Medulla oblongata (tissue), 1 donor: Measurements from ENCODE around the gene MAST4.

ENCODE experiments used
- DNase-seq: peaks from one replicate; pipeline ENCODE4 v3.0.0-alpha.2; 2015; ENCODE audit errors: extremely low spot score

The MAST4 gene

DNA sequence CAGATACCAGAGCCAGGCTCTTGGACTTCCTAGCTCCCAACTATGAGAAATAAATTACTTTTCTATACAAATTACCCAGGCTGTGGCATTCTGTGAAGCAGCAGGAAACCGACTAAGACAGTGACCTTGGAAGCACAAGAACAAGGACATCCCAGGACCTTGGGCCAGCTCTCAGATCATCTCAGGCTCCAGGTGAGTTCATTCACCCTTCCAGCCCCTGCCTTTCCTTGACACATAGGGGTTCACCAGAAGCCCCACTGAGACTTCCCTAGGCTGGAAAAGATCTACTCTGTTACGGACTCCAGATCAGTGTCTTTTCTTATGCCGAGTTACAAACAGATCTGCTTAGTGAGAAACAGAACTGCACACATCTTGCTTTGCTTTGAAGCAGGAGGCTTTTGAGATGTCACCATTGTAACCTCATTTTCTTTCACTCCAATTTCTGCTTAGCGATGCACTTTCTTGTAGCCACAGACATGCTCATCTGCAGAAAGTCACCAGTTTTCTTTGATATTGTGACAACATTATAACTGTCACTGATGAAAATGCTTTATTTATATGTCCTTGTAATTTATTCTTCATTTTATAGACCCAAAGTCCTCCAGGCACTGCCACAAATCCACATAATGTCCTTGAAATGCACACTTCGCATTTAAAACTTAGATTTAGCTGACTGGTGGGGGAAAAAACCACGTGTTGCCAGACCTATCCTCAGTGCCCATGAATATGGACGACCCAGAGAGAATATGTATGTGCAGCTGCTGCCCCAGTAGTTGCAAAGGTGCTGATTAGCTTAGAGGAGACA, 592.3 kb downstream of the MAST4 start:
- DNase-seq: no peak

DNA sequence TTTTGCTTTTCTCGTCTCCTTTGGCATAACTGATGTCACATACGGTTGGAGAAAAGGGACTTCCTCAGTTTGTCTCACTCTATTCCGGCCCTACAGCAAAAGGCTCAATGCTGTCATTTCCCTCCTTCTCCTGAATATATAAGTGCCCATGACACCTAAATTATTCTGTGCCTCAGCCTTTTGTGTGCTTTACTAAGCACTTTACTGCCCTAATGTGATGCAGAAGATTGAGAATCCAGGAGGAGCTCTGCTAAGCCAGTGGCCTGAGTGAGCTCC, 592.8 kb downstream of the MAST4 start:
- no peak for DNase-seq

DNA sequence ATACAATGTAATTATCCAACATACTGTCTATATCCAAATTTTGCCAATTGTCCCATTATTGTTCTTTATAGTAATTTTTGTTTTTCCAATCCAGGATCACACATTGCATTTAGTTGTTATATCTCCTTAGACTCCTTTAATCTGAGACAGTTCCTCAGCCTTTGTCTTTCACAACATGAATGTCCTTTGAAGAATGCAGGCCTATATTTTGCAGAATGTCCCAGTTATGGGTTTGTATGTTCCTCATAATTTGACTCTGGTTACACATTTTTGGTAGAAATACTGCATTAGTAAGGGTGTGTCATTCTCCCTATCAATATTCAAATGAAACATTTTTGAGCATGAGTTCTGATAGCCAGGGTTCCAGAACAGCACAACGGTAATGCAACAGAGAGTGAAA, 593.7 kb downstream of the MAST4 start:
- no peak for DNase-seq

DNA sequence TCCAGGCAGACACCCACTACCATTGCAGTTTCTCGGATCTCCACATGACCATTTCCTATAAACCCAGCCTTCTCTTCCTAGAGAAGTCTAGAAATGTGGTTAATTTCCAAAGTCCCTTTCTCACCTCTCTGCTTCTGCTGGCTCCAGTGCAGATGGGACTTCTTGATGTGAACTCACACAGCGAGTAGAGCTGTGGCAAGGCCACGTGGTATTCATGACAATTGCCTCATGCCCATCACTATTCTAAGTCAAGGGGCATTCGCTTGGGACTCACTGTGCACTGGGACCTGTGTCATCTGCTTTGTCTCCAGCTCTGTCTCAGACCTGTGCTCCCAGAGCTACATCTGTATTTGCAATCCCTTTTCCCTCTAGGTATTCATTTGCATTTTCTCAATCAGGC, 594.2 kb downstream of the MAST4 start:
- no peak for DNase-seq

DNA sequence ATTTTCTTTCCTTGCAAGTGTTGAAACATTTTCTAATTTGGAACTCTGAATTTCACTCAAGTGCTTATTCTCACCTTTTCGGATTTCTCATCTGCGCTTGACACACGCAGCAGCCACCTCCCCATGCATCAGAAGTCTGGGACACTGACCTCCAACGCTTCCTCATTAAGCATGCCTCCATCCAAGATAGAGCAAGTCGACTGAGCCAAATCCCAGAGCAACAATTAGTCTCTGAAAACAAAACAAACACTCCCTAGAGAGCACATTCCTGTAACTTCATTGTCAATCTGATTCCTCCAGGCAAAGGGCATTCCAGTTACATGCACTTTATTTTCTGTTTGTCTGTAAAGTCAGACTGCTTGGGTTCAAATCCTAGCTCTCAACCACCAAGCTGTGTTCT, 594.7 kb downstream of the MAST4 start:
- no peak for DNase-seq

DNA sequence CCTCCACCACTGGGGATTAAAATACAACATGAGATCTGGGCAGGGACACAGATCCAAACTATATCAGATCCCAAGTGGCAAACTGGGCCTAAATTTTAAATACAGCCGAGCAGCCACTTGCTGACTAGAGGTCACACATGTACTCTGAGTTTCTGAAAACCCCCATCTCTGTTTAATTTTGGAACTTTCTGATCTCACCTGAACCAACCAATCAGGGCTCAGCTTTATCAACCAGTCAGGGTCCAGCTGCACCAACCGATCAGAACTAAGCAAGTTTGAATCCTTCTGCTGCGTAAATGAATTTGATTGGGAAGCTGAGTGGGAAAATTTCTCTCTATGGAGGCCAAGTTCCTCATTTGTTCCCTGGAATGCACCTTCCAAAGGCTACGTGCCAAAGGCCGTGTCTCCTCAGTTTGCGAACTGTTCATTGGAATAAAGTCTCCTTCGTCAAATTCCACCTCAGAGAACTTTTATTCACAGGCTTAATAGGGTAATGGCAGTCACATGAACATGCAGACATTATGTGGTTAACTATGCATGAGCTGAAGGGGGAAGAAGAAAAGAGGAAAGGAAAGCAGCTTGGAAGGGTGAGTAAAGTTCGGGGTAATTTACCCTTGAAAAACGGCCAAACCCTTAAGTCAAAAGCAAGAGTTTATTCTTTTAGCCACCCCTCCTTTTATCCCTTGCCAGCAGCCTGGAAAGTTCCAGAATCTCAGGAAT, 596.7 kb downstream of the MAST4 start:
- peak; percentile 77 for DNase-seq

DNA sequence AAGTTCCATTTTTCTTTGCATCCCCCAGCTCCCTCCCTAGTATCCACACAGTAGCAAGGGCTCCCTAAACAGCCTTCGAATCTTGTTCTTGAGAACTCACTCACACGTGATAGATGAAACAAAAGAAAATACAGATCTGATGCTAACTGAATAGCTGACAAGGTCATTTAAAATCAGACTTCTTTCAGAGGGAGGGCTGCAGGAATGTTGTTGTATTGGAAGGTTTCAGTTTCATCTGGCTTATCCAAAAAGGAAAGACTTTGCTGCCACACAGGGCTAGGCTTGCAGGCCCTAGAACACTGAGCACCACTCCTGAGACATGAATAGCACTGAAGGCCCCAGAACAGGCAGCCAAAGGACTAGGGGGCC, 597.2 kb downstream of the MAST4 start:
- no peak for DNase-seq

DNA sequence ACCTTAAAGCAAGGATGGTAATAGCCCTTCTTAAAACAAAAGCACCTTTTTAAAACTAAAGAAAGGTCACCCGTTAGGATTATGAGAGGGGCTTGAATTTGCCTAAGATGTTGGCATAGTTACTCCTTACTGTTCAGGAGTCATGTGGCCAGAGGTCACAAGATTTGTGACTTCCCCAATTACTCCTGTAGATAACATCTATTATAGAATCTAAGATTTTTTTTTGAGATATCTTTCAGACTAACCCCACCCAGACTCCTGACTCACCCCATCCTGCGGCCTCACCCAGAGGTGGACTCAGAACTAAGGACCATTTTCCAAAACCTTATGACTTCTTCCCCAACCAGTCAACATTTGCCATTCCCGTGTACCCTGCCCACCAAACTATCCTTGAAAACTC, 598.0 kb downstream of the MAST4 start:
- no peak for DNase-seq

DNA sequence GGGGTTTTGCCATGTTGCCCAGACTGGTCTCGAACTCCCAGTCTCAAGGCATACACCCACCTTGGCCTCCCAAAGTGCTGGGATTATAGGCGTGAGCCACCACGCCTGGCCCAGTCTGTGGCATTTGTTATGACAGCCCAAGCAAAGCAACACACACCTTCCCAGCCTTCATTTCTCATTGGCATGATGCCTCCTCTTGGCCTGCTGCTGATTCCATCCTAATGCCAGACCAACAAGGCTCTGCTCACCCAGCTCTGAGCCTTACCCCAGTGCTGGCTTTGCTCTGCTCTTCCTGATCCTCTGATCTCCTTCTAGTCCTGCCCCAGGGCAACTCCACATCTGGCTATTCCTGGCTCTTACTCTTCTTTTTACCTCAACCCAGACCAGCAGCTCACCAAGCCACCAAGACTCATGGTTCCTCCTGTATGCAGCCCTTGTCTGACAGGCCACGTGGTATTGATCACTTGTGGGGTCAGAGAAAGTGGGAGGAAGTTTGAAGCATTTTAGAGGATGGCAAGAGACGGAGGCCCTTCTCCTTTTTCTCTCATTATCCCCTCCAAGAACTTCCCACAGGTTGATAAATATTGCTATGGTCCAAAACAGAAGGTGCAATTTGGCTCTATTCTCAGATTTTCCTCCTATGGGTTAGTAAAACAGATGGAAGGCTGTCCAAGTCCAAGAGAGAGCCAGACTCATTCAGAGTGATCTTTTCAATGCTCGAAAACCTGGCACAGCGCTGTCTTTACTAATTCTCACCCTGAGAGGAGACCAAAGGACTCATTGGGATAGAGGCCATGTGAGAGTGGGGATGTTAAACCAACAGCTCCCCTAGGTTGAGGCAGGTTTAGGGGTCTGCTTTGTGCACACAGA, 599.4 kb downstream of the MAST4 start:
- DNase-seq: peak; percentile 52

DNA sequence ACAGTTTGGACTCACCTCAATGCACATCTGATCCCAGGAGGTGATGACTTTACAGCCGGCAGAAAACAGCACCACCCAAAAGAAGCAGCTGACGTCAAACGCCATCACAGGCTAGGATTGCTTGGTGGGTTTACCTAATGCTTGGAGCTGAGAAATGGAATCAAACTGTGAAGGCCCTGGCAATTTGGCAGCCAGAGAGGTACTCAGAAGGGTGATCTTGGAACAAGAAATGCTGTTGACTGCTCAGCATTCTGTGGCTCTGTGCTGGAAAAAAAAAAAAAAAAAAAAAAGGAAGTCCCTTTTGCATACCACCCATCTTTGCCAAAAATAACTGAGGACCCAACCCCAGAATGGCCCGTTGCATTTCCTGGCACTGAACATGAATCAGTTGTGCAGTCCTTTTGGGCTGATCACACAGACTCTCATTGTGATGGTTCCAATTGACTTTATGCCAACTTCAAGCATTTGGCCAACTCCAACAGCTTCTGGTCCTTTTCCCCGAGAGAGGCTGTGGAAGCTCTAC, 600.4 kb downstream of the MAST4 start, which contains the start of gene CD180:
CD180 (minus strand) TSS at position 263 of the 523 bp plus-strand sequence; CDS start at position 105, 158 bp downstream.
- peak; percentile 95 for DNase-seq

DNA sequence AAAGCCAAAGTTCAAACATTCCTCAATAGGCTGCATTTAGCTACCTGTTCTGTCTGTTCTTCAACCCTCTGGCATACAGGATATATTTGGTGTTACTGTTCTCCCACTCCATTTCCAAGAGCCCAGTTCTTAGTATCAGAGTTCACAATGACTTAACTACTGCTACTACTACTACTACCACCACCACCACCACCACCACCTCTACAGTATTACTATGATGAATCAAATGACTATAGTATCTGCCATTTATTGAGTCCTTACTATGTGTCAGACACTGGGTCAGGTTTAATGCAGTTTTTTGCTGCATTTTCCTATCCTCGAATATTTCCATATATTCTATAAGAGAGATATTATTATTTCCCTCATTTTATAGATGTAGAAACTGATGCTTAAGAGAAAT, 601.3 kb downstream of the MAST4 start:
- DNase-seq: no peak

DNA sequence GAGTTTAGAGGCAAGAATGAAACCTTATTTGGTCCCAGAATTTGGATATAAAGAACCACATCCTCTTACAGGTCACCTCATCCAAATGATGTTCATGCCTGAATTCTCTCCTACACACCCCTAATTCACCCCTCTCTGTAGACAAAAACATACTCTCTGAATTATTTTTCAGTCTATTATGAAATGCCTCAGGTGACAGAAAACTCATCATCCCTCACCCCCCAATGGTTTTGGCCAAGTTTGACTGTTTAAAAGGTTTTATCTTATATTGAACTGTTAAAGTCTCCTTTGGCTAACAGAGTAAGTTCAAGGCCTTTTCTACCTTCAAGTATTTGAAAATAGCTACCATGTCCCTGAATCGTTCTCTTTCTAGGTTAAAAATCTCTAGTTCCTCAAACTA, 602.7 kb downstream of the MAST4 start:
- no peak for DNase-seq

DNA sequence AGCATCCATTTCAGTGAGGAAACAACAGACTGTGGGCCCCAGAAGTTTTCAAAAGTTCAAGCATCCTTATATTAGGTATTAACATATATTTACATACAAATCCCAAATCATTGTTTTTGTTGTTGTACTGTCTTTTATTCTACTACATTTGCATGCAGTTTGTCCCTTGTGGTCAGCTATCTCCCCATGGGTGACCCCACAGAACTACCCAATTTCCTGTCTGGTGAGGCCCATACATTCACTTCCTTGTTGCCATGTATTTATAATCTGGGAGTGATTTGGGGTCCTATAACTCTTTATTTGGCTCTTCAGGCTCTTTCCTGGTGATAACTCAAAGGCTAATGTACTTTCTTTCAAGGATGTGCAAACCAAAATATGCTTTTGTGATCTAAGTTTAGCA, 603.7 kb downstream of the MAST4 start:
- DNase-seq: no peak

DNA sequence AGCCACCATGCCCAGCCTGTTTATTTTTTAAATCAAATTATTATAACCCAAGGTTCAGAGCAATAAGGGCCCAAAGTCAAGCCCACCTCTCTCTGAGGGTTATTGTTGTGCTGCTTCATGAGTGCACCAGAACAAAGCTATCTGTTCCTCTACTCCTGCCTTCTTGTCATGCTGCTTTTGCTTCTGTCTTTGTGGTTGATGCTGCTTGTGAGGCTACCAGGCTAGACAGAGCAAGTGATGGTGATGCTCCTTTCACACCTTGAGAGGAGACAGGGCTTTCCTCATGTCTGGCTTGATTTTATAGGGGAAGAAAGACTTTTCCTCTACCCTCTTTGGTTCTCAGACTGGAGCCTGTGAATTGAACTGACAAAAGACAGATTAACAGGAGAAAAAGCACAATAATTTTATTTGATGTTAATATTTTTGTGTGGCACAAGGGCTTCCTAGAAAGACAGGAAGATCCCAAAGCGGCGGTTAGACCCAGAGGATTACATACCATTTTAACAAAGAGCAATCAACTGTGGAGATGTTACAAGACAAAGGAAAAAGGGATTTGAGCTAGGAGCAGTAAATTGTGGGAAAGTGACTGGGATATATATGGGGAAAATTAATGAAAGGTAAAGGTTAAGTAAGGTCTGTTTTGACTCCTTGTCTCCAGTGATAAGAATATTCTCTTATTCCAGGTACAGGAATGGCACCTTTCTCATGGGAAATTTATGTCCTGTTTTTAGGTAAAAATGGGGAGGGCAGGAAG, 604.8 kb downstream of the MAST4 start:
- no peak for DNase-seq

DNA sequence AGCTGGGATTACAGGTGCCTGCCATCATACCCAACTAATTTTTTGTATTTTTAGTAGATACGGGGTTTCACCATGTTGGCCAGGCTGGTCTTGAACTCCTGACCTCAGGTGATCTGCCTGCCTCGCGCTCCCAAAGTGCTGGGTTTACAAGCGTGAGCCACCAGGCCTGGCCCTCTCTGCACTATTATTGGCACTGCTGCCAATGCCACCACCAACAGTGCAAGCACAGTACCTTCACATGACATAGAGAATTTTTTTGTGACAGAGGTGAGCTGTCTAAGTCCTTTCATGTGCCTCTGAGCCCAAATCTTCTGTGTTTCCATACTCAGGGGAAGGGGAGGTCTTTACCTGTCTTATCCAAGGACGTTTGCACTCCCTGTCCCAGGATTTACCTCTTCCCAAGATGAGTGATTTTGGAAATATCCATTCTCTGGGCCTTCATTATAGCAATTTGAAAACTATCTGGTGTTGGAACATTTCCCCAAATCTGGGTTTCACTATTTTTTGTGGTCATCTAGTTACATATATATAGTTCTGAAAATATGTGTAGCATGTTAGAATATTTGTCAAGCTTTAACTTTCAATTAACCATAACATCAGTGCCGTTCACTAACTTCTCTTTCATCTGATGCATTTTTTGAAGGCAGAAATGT, 605.8 kb downstream of the MAST4 start:
- DNase-seq: no peak

DNA sequence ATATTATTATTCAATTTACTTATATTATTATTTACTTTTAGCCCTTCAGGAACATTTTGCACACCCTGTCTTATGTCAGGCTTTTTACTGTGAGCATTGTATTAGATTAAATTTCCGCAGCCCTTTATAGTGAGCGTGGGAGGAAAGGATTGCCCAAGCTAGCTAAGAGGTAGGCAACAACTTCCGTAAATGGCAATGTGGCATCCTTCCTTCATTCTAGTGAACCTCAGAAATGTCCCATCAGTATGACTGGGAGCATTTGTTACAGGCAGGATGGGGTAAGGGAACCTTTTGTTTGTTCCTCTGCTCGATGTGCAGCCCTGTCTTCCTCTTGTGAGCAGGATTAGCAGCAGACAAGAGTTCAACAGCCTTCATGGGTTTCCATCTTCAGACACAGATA, 606.6 kb downstream of the MAST4 start:
- DNase-seq: peak; percentile 47

DNA sequence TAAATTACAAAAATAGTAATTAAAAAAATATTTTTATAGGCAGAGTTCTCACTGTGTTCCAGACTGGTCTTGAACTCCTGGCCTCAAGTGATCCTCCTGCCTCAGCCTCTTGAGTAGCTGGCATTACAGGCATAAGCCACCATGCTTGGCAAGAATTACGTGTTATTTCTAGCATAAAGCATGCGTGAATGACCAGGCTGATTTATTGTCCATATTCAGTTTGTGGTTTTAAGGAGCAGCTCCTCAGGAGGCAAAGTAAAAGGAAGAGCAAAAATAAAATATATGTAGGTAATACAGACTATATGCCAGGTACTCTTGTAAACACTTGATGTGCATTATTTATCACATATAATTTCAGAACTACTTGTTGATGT, 607.5 kb downstream of the MAST4 start:
- DNase-seq: no peak

DNA sequence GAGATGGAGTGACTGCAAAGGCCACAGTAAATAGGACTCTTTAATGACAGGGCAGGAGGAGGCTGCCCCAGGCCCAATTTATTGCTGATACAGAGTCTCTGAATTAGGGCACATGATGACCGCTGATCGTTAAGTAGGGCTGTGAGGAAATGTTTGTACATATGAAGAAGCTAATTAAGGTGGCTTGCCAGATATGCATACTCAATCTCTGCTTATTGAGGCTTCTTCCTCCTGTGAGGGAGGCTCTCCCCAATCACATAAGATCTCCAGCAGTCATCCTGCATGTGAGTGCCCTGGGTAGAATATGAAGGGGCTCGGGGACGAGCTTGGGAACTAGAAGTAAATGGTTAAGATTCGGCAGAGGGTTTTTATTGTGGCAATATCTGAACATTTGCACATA, 608.6 kb downstream of the MAST4 start:
- no peak for DNase-seq

DNA sequence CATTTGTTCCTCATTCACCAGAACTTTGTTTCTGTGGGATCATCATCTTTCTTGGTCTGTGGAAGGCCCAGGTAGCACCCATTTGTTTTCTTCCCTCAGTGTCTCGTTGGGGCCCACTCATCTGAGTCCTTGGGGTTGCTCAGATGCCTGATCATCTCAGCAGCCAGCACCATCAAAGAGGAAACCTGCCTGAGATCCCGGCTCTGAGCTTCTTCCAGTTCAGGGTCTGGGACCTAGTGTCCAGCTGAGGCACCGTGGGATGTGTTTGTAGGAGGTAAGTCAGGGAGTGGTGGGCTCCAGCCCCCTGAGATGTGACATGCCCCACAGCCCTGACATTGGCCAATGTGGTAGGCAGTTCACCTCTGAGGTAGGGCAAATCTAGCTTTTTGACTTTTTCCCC, 609.8 kb downstream of the MAST4 start:
- DNase-seq: no peak

DNA sequence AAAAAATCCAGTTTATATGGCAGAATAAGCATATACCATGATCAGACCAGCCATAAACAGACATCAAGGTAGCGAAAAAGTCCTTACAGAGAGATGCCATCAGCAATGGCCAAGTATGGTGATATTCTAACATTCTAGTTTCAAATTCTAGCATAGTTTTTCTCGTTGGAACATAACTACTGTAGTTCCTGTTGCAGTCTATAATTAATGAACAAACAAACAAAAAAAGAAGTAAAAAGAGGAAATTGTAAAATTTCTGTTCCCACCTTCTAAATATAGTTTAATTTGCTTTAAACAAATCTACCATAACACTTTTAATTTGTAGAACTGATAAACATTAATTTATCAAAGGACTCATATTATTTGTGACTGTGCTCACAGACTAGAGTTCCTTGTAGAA, 610.3 kb downstream of the MAST4 start:
- DNase-seq: no peak

DNA sequence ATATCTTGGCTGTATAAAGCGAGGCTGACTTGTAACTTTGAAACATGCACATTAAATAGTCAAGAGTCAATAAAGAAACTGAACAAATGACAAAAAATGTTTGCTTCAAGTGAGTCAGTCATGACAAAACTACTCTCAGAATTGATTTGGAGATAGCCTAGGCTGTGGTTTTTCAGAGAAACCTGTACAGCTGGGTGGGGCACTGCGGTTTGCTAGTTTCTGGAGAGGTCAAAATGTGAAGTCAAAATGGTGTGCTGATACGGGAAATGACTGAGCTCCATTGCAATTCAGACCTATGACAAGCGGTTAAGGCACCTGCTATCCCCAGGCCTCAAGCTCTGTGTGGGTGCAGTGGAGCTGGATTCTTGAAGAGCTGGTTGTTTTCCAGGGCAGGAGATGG, 610.7 kb downstream of the MAST4 start:
- no peak for DNase-seq
